ENCODE data around the gene CHRNA1.

CHRNA1 gene

DNA sequence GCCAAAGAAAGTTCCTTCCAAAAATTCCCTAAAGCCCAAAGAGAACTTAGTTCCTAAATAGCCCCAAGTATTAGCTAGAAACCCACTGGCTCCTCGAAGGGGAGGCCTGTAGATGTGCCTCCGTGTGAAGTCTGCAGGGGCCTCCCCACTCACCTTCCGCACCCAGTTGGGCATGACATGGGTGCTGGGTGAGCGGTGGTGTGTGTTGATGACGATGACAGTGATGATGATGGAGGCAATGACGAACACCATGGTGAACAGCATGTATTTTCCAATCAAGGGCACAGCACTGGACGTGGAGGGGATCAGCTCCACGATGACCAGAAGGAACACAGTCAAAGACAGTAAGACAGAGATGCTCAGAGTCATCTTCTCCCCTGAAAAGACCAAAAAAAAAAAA, 14.5 kb downstream of the CHRNA1 start:
- Histone ChIP-seq H3K27ac (ENCODE audit: low read depth, low read length) (peak overlapping the region; percentile 86), H3K9me3 (ENCODE audit: insufficient read depth, low read length) (no peaks in the 10 kb centered on the region), H3K9ac (ENCODE audit: low read length) (no peak overlapping the region), H4K20me1 (ENCODE audit: low read depth, low read length) (no peaks in the 10 kb centered on the region), H3K36me3 (ENCODE audit: low read length) (no peaks in the 10 kb centered on the region), H3K79me2 (ENCODE audit: insufficient read depth, low read length) (no peaks in the 10 kb centered on the region), H3K4me2 (ENCODE audit: low read depth, low read length, poor library complexity, severe bottlenecking) (peak overlapping the region; percentile 2), H3K9me2 (replicated peaks; ENCODE audit: insufficient read depth, low read length) (no peaks in the 10 kb centered on the region), H2AFZ (ENCODE audit: low read depth, low read length, severe bottlenecking) (peak overlapping the region; percentile 63), H3F3A (ENCODE audit: insufficient read depth) (peaks cover 38% of the 10 kb centered on the region), H3K4me3 (ENCODE audit: insufficient read depth, low read length, poor library complexity, severe bottlenecking) (no peak overlapping the region), H3K27me3 (ENCODE audit: low read length) (no peaks in the 10 kb centered on the region)
- no peak for TF ChIP-seq CTCF (IDR thresholded peaks at IDR 0.05; ENCODE audit: insufficient read depth, low read length, poor library complexity, severe bottlenecking)
- TF ChIP-seq EZH2phosphoT487 (conservative IDR thresholded peaks at IDR 0.05; ENCODE audit: low read length), result no peak

GRCh38 chr2:174748948-174749347, 15.3 kb downstream of the CHRNA1 start:
- Histone ChIP-seq H3K9ac (ENCODE audit: low read length) (no peak overlapping the region), H3F3A (ENCODE audit: insufficient read depth) (peaks cover 38% of the 10 kb centered on the region), H3K36me3 (ENCODE audit: low read length) (no peaks in the 10 kb centered on the region), H4K20me1 (ENCODE audit: low read depth, low read length) (no peaks in the 10 kb centered on the region), H3K4me3 (ENCODE audit: insufficient read depth, low read length, poor library complexity, severe bottlenecking) (no peak overlapping the region), H3K4me2 (ENCODE audit: low read depth, low read length, poor library complexity, severe bottlenecking) (no peak overlapping the region), H3K27me3 (ENCODE audit: low read length) (no peaks in the 10 kb centered on the region), H3K9me3 (ENCODE audit: insufficient read depth, low read length) (no peaks in the 10 kb centered on the region), H3K79me2 (ENCODE audit: insufficient read depth, low read length) (no peaks in the 10 kb centered on the region), H3K9me2 (replicated peaks; ENCODE audit: insufficient read depth, low read length) (no peaks in the 10 kb centered on the region), H2AFZ (ENCODE audit: low read depth, low read length, severe bottlenecking) (no peak overlapping the region), H3K27ac (ENCODE audit: low read depth, low read length) (peak overlapping the region; percentile 86)
- no peak for TF ChIP-seq EZH2phosphoT487 (conservative IDR thresholded peaks at IDR 0.05; ENCODE audit: low read length)
- TF ChIP-seq CTCF (IDR thresholded peaks at IDR 0.05; ENCODE audit: insufficient read depth, low read length, poor library complexity, severe bottlenecking), result peak; percentile 81

GRCh38 chr2:174745142-174745541, 19.1 kb downstream of the CHRNA1 start:
- Histone ChIP-seq H2AFZ (ENCODE audit: low read depth, low read length, severe bottlenecking) (no peak overlapping the region), H3K4me2 (ENCODE audit: low read depth, low read length, poor library complexity, severe bottlenecking) (no peak overlapping the region), H3K36me3 (ENCODE audit: low read length) (no peaks in the 10 kb centered on the region), H4K20me1 (ENCODE audit: low read depth, low read length) (no peaks in the 10 kb centered on the region), H3K9me3 (ENCODE audit: insufficient read depth, low read length) (no peaks in the 10 kb centered on the region), H3K27ac (ENCODE audit: low read depth, low read length) (no peak overlapping the region), H3K9ac (ENCODE audit: low read length) (no peak overlapping the region), H3K9me2 (replicated peaks; ENCODE audit: insufficient read depth, low read length) (no peaks in the 10 kb centered on the region), H3K4me3 (ENCODE audit: insufficient read depth, low read length, poor library complexity, severe bottlenecking) (no peak overlapping the region), H3K27me3 (ENCODE audit: low read length) (no peaks in the 10 kb centered on the region), H3F3A (ENCODE audit: insufficient read depth) (peaks cover 12% of the 10 kb centered on the region), H3K79me2 (ENCODE audit: insufficient read depth, low read length) (no peaks in the 10 kb centered on the region)
- TF ChIP-seq EZH2phosphoT487 (conservative IDR thresholded peaks at IDR 0.05; ENCODE audit: low read length) (no peak), CTCF (IDR thresholded peaks at IDR 0.05; ENCODE audit: insufficient read depth, low read length, poor library complexity, severe bottlenecking) (no peak)

Measured in SU-DHL-6 (cell line).